Upper lobe of left lung (tissue), 6 donors: Measurements from ENCODE around the gene LRP6. TPM values are rescaled to one million over a fixed set of nuclear protein-coding genes. Genes with fewer than 3 reads are reported as not detected.
A peak's percentile ranks its signal among the peaks of the same experiment; 100 is the strongest.

Experiments
- ATAC-seq, 2 donors: fragments of 200-7000 bp; cut with Tn5 transposase; one replicate each; pipeline ENCODE4 v1.9.1; 2022; ENCODE audit warnings: mild to moderate bottlenecking in 2 of 2, moderate library complexity in 2 of 2; ENCODE audit not compliant: low FRiP score in 2 of 2
- DNase-seq, 2 donors: peaks; one replicate each; pipeline ENCODE4 v3.0.0-alpha.2; 2019 to 2020
- H3K27ac ChIP-seq, 4 donors: fragments of 200-600 bp; sonication (generic); one replicate each; pipeline ENCODE4 v1.5.1; 2016 to 2019
- H3K27me3 ChIP-seq, 4 donors: fragments of 200-600 bp; sonication (generic); one replicate each; pipeline ENCODE4 v1.5.1; 2017 to 2019
- H3K36me3 ChIP-seq, 4 donors: fragments of 200-600 bp; sonication (generic); one replicate each; pipeline ENCODE4 v1.5.1; 2016 to 2019
- H3K4me1 ChIP-seq, 4 donors: fragments of 200-600 bp; sonication (generic); one replicate each; pipeline ENCODE4 v1.5.1; 2018 to 2019
- H3K4me3 ChIP-seq, 4 donors: fragments of 200-600 bp; sonication (generic); one replicate each; pipeline ENCODE4 v1.5.1; 2017 to 2019; ENCODE audit warnings: mild to moderate bottlenecking in 2 of 4, moderate library complexity in 1 of 4
- H3K9me3 ChIP-seq, 4 donors: fragments of 200-600 bp; sonication (generic); one replicate each; pipeline ENCODE4 v1.5.1; 2018 to 2019
- CTCF ChIP-seq, 6 experiments: fragments of 450-650 bp in 4 of 6; fragments of 200-600 bp in 2 of 6; sonication (generic) in 2 of 6; IDR thresholded peaks; one replicate each; pipeline ENCODE4 v1.5.1; 2016 to 2019; ENCODE audit warnings: antibody characterized with exemption in 6 of 6
- EP300 ChIP-seq, 4 donors: sonication (generic); formaldehyde crosslinking; IDR thresholded peaks; one replicate each; pipeline ENCODE4 v1.5.1; 2017; ENCODE audit warnings: antibody characterized with exemption in 4 of 4, control low read depth in 2 of 4
- POLR2A ChIP-seq, 4 donors: fragments of 450-650 bp; IDR thresholded peaks; one replicate each; pipeline ENCODE4 v1.5.1; 2016 to 2017; ENCODE audit warnings: antibody characterized with exemption in 4 of 4, mild to moderate bottlenecking in 2 of 4
- POLR2AphosphoS5 ChIP-seq, 2 donors: sonication (generic); formaldehyde crosslinking; IDR thresholded peaks; one replicate each; pipeline ENCODE4 v1.5.1; 2017; ENCODE audit warnings: antibody characterized with exemption in 2 of 2
- WGBS, 2 donors: methylation state at CpG; one replicate each; pipeline ENCODE4 v1.1.5; 2017 to 2018; 5-methylcytosine and 5-hydroxymethylcytosine counted together
- total RNA-seq, 6 donors: library from RNA; depleted of rRNA in 4 of 6; stranded (reverse); fragments of >200 nt in 4 of 6; gene quantifications; one replicate each; pipeline versions ENCODE4 v1.1.0 to v1.2.1, GENCODE V29; 2016 to 2021
- donor health status: DM: no; HTN: no; CAD: no; lungs with moderate emphysema.
- donor health status: DM: no; HTN: yes; CAD: no; lungs with severe emphysema.

Gene LRP6
- total RNA-seq, 6 donors from 2014 or later, result 43.3 to 136 (median 66.4) TPM

GRCh38 chr12:12221560-12221959 is 45.3 kb downstream of the LRP6 start:
- Histone ChIP-seq H3K4me3 (no peak overlapping the region), H3K9me3 (no peaks in the 10 kb centered on the region), H3K27me3 (no peaks in the 10 kb centered on the region), H3K36me3 (no peaks in the 10 kb centered on the region), H3K27ac (no peak overlapping the region), H3K4me1 (peaks cover 8 to 35% (median 19%) of the 10 kb centered on the region in 4 donors)
- DNase-seq (no peak), ATAC-seq (no peak)
- 67 to 68% methylated on average over 2 of the region's 2 CpGs for WGBS, 2 donors
- no peak for TF ChIP-seq EP300 (IDR thresholded peaks at IDR 0.05)
- no peak for TF ChIP-seq CTCF (IDR thresholded peaks at IDR 0.05)
- no peak for TF ChIP-seq POLR2AphosphoS5 (IDR thresholded peaks at IDR 0.05)

GRCh38 chr12:12219664-12220063 is 47.2 kb downstream of the LRP6 start:
- Histone ChIP-seq H3K4me3 (no peak overlapping the region), H3K4me1 (peaks cover 12 to 42% (median 26%) of the 10 kb centered on the region in 4 donors), H3K27ac (no peak overlapping the region), H3K27me3 (no peaks in the 10 kb centered on the region), H3K36me3 (no peaks in the 10 kb centered on the region), H3K9me3 (no peaks in the 10 kb centered on the region)
- 82 to 84% methylated on average over 6 to 9 of the region's 9 CpGs for WGBS, 2 donors
- DNase-seq (no peak), ATAC-seq (no peak)
- TF ChIP-seq EP300 (IDR thresholded peaks at IDR 0.05) (no peak), POLR2AphosphoS5 (IDR thresholded peaks at IDR 0.05) (no peak)

- Histone ChIP-seq H3K36me3 (no peaks in the 10 kb centered on the region), H3K27ac (peak overlapping the region in 1 of 4 donors; percentile 68), H3K4me3 (no peak overlapping the region), H3K4me1 (peaks cover 14 to 43% (median 30%) of the 10 kb centered on the region in 4 donors), H3K27me3 (no peaks in the 10 kb centered on the region), H3K9me3 (no peaks in the 10 kb centered on the region)
- ATAC-seq (no peak), DNase-seq (no peak)
- no peak for TF ChIP-seq EP300 (IDR thresholded peaks at IDR 0.05)
- TF ChIP-seq POLR2AphosphoS5 (IDR thresholded peaks at IDR 0.05), result no peak
- no peak for TF ChIP-seq POLR2A (IDR thresholded peaks at IDR 0.05)
- TF ChIP-seq CTCF (IDR thresholded peaks at IDR 0.05), result no peak
- WGBS, 2 donors, result 80 to 86% methylated on average over 5 of the region's 5 CpGs
Measured at GRCh38 chr12:12217018-12217359, 49.9 kb downstream of the LRP6 start.

- Histone ChIP-seq H3K4me1 (peaks cover 14 to 41% (median 29%) of the 10 kb centered on the region in 4 donors), H3K36me3 (no peaks in the 10 kb centered on the region)
- WGBS, 2 donors, result 31 to 47% methylated on average over 3 of the region's 3 CpGs
Measured at GRCh38 chr12:12216349-12217017, 50.4 kb downstream of the LRP6 start.

GRCh38 chr12:12214635-12215131 is 52.2 kb downstream of the LRP6 start:
- TF ChIP-seq CTCF (IDR thresholded peaks at IDR 0.05), result no peak
- Histone ChIP-seq H3K27ac (no peak overlapping the region), H3K4me1 (peaks cover 14 to 29% (median 22%) of the 10 kb centered on the region in 4 donors), H3K9me3 (no peaks in the 10 kb centered on the region), H3K36me3 (no peaks in the 10 kb centered on the region), H3K4me3 (no peak overlapping the region), H3K27me3 (no peaks in the 10 kb centered on the region)
- 46 to 54% methylated on average over 3 of the region's 3 CpGs for WGBS, 2 donors
- ATAC-seq (no peak), DNase-seq (no peak)

More at GRCh38 chr12:12216349-12217017, 50.4 kb downstream of the LRP6 start:
- Histone ChIP-seq H3K27me3 (no peaks in the 10 kb centered on the region), H3K4me3 (no peak overlapping the region), H3K27ac (peak overlapping the region in 1 of 4 donors; percentile 68), H3K9me3 (no peaks in the 10 kb centered on the region)
- ATAC-seq (no peak), DNase-seq (no peak)
- TF ChIP-seq POLR2AphosphoS5 (IDR thresholded peaks at IDR 0.05) (no peak), CTCF (IDR thresholded peaks at IDR 0.05) (no peak), EP300 (IDR thresholded peaks at IDR 0.05) (no peak), POLR2A (IDR thresholded peaks at IDR 0.05) (no peak)
